Uterus (tissue), 4 donors: ENCODE measurements around the gene BRD8. TPM values are rescaled to one million over a fixed set of nuclear protein-coding genes. Genes with fewer than 3 reads are reported as not detected.
A peak's percentile ranks its signal among the peaks of the same experiment; 100 is the strongest.

Source experiments
- DNase-seq, 2 donors: peaks; one replicate each; pipeline ENCODE4 v3.0.0-alpha.2; 2019 to 2020
- H3K27ac ChIP-seq, 2 donors: fragments of 200-600 bp; sonication (generic); 1 replicate in 1 of 2; 2 replicates in 1 of 2; pipeline ENCODE4 v1.5.1; 2016 to 2018
- H3K27me3 ChIP-seq, 2 donors: fragments of 200-600 bp; sonication (generic); one replicate each; pipeline ENCODE4 v1.5.1; 2018 to 2019; ENCODE audit warnings: control low read depth in 1 of 2
- H3K36me3 ChIP-seq, 2 donors: fragments of 200-600 bp; sonication (generic); one replicate each; pipeline ENCODE4 v1.5.1; 2019; ENCODE audit warnings: control low read depth in 1 of 2
- H3K4me1 ChIP-seq, 2 donors: fragments of 200-600 bp; sonication (generic); one replicate each; pipeline ENCODE4 v1.5.1; 2018 to 2019; ENCODE audit warnings: control low read depth in 1 of 2
- H3K4me3 ChIP-seq, 2 donors: fragments of 200-600 bp; sonication (generic); 1 replicate in 1 of 2; 2 replicates in 1 of 2; pipeline ENCODE4 v1.5.1; 2018 to 2019; ENCODE audit warnings: mild to moderate bottlenecking in 1 of 2
- H3K9me3 ChIP-seq, 2 donors: fragments of 200-600 bp; sonication (generic); one replicate each; pipeline ENCODE4 v1.5.1; 2019; ENCODE audit warnings: control low read depth in 1 of 2
- POLR2A ChIP-seq, 2 donors: fragments of 450-650 bp; IDR thresholded peaks; one replicate each; pipeline ENCODE4 v1.6.1; 2016; ENCODE audit warnings: antibody characterized with exemption in 2 of 2, mild to moderate bottlenecking in 1 of 2, moderate library complexity in 1 of 2
- intact Hi-C: fragments of 100-400 bp; cut with DNase I; formaldehyde crosslinking; loops from one replicate; pipeline ENCODE4 v1.15.1; 2023; ENCODE audit warnings: low total_unique reads
- total RNA-seq, 4 donors: library from RNA; depleted of rRNA in 3 of 4; stranded (reverse); fragments of >200 nt in 3 of 4; gene quantifications; one replicate each; pipeline versions ENCODE4 v1.1.0 to v1.2.4, GENCODE V29; 2014 to 2023
- TF ChIP-seq, protein P1 (sequence below), 4 experiments: fragments of 200-600 bp in 2 of 4; fragments of 450-650 bp in 2 of 4; sonication (generic) in 2 of 4; IDR thresholded peaks; one replicate each; pipeline ENCODE4 v1.5.1; 2016 to 2019; ENCODE audit warnings: antibody characterized with exemption in 4 of 4, mild to moderate bottlenecking in 2 of 4, moderate library complexity in 1 of 4
- donor health status: DM: yes; HTN: yes; CAD: no.

BRD8 gene
- total RNA-seq, 4 donors from 2014 or later, result 23.2 to 69.8 (median 58.9) TPM

DNA sequence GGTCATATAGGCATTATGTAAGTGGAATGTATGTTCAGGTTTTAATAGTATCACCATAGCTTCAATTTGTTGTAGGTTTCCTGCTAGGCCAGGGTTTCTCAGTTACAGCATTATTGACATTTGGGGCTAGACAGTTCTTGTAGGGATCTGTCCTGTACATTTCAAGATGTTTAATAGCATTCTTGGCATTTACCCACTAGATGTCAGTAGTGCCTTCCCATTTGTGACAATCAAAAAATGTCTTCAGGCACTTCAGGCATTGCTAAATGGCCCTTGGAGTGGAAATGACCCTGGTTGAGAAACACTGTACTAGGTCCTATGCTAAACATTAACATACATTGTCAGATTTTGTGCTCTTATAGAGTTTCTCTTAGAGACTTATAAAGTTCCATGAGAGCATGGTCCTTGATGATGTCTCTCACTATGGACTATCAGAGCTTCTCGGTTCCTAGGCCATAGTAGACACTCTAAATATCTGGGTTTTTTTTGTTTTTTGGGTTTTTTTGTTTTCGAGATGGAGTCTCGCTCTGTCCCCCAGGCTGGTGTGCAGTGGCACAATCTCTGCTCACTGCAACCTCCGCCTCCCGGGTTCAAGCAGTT lies 1.9 kb upstream of the BRD8 start:
- H3K36me3 ChIP-seq, result no peaks in the 10 kb centered on the region
- H3K27ac ChIP-seq, result no peak overlapping the region
- no peak for DNase-seq
- intact Hi-C loops, result no loop called here
- H3K4me3 ChIP-seq, result no peak overlapping the region
- no peak for TF ChIP-seq POLR2A (IDR thresholded peaks at IDR 0.05)
- TF ChIP-seq, protein P1, sequence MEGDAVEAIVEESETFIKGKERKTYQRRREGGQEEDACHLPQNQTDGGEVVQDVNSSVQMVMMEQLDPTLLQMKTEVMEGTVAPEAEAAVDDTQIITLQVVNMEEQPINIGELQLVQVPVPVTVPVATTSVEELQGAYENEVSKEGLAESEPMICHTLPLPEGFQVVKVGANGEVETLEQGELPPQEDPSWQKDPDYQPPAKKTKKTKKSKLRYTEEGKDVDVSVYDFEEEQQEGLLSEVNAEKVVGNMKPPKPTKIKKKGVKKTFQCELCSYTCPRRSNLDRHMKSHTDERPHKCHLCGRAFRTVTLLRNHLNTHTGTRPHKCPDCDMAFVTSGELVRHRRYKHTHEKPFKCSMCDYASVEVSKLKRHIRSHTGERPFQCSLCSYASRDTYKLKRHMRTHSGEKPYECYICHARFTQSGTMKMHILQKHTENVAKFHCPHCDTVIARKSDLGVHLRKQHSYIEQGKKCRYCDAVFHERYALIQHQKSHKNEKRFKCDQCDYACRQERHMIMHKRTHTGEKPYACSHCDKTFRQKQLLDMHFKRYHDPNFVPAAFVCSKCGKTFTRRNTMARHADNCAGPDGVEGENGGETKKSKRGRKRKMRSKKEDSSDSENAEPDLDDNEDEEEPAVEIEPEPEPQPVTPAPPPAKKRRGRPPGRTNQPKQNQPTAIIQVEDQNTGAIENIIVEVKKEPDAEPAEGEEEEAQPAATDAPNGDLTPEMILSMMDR (IDR thresholded peaks at IDR 0.05), result no peak
- no peaks in the 10 kb centered on the region for H3K27me3 ChIP-seq
- peaks cover 0 to 4% of the 10 kb centered on the region in 2 donors for H3K4me1 ChIP-seq
- H3K9me3 ChIP-seq, result no peaks in the 10 kb centered on the region

DNA sequence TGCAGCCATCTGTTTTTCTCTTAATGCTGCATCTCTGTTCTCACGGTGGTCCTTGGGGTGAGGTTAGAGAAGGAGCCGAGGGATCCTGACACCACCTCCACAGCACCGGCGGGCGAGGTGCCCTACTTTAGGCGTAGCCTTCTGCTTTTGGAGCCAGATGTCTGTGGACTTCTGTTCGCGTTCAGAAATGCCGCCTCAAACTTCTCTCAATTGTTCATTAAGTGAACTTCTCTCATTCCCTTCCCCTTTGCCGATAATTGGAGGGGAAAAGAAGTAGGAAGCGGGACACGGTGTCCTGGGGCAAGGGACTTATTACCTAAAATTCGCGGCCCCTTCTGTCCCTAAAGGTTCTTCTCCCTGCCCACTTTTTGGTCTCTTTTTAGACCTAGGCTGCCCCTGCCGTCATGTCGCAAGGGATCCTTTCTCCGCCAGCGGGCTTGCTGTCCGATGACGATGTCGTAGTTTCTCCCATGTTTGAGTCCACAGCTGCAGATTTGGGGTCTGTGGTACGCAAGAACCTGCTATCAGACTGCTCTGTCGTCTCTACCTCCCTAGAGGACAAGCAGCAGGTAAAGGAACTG lies 937 bp upstream of the BRD8 start:
- no peak overlapping the region for H3K27ac ChIP-seq
- TF ChIP-seq, protein P1 (IDR thresholded peaks at IDR 0.05), result no peak
- no peak for TF ChIP-seq POLR2A (IDR thresholded peaks at IDR 0.05)
- intact Hi-C loops, result no loop called here
- no peaks in the 10 kb centered on the region for H3K36me3 ChIP-seq
- DNase-seq, result no peak
- peak overlapping the region; percentile 59 to 93 for H3K4me3 ChIP-seq
- no peaks in the 10 kb centered on the region for H3K9me3 ChIP-seq
- H3K27me3 ChIP-seq, result no peaks in the 10 kb centered on the region
- H3K4me1 ChIP-seq, result peaks cover 0 to 4% of the 10 kb centered on the region in 2 donors

DNA sequence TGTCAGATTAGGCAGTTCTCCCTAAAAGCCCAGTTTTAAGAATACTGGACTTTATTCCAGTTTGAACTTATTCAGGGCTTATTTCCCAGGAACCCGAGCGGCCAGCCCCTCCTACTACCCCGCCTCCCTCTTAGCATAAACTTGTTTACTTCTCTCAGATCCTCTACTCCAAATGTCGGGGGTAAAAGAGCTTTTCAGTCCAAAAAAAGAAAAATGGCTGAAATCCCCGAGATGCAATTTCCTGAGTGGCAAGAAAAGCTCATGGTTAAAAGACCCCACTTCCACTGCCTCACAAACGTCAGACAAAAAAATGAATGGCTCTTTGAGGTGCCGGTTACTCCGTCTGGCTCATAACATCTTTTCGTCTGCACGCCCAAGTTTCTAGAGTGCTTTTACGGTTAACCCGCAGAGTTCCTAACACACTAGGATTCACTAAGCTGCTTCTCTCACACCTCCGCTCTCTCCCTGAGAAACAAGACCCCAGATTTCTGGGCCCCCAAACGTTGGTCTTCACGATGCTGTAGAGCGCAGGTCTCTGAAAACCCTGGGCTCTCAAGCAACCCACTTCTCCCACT lies 402 bp downstream of the BRD8 start:
- Histone ChIP-seq H3K9me3 (no peaks in the 10 kb centered on the region), H3K36me3 (no peaks in the 10 kb centered on the region), H3K4me1 (peaks cover 0 to 4% of the 10 kb centered on the region in 2 donors), H3K4me3 (peak overlapping the region; percentile 59 to 93), H3K27me3 (no peaks in the 10 kb centered on the region), H3K27ac (peak overlapping the region; percentile 93 to 95)
- TF ChIP-seq, protein P1 (IDR thresholded peaks at IDR 0.05), result no peak
- no peak for TF ChIP-seq POLR2A (IDR thresholded peaks at IDR 0.05)
- no peak for DNase-seq
- intact Hi-C loops, result no loop called here

DNA sequence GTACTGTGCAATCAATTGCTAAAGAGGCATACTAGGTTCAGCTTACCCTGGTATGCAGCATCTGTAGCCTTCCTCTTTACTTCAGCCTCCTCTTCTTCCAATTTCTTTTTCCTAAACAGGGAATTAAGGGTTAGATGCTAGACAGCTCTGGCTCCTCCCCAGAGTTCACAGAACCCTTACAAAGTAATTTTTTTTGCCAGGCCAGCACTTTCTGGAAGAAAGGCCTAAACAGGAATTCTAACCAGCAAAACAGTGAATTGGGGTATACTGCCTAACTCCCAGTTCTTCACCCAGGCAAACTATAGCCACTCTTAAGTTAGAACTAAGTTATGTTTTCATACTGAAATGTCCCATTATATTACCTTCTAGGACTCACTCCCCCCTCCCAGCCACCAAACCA lies 8.1 kb downstream of the BRD8 start:
- no peaks in the 10 kb centered on the region for H3K27me3 ChIP-seq
- no peaks in the 10 kb centered on the region for H3K9me3 ChIP-seq
- no peak overlapping the region for H3K4me3 ChIP-seq
- no peak overlapping the region for H3K27ac ChIP-seq
- intact Hi-C loops, result no loop called here
- TF ChIP-seq POLR2A (IDR thresholded peaks at IDR 0.05), result no peak
- TF ChIP-seq, protein P1 (IDR thresholded peaks at IDR 0.05), result no peak
- H3K36me3 ChIP-seq, result no peaks in the 10 kb centered on the region
- DNase-seq, result no peak
- H3K4me1 ChIP-seq, result no peaks in the 10 kb centered on the region

DNA sequence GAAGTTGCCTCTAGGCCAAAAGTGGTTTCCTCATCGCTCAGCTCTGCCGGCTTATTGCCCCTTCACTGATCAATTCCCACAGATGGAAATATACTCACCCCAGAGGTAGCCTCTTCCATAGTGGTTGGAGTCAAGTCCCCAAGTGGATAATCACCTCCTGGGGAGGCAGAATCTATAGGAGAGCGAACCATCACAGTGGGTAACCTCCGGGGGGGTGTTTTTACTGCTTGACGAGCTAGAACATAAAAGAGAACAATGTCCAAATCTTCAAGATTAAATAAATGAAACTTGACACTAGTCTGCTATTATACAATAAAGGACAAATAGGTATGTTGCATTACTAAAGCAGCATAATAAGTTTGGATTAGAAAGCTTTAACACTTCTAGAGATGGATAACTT lies 9.3 kb downstream of the BRD8 start:
- Histone ChIP-seq H3K27ac (no peak overlapping the region), H3K9me3 (no peaks in the 10 kb centered on the region), H3K36me3 (no peaks in the 10 kb centered on the region), H3K27me3 (no peaks in the 10 kb centered on the region), H3K4me1 (no peaks in the 10 kb centered on the region), H3K4me3 (no peak overlapping the region)
- no peak for DNase-seq
- intact Hi-C loops, result no loop called here
- TF ChIP-seq, protein P1 (IDR thresholded peaks at IDR 0.05), result no peak
- no peak for TF ChIP-seq POLR2A (IDR thresholded peaks at IDR 0.05)
